Measurements from ENCODE around the gene PDGFRB. TPM values are rescaled to one million over a fixed set of nuclear protein-coding genes. Genes with fewer than 3 reads are reported as not detected.

Gene PDGFRB
- total RNA-seq, 1 experiment from 2014 or later: 0.34 TPM

DNA sequence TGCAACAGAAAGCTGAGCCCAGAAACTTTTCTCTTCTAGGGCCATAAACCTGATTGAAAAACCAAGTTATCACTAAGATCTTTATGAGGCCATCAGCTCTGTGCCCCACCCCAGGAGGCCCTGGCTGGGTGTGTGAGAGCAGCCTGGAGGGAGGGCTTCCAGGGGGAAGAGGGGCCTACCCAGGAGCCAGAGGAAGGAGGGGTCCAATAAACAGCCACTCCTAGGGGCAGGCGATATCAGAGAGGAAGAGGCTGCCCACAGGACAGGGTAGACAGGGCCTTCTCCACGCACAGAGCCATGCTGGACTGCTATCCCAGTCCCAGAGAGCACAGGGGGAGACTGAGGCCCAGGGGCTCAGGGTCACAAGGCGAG lies 6.5 kb upstream of the PDGFRB start:
- TF ChIP-seq CEBPB (IDR thresholded peaks at IDR 0.05; ENCODE audit: low read depth): no peak
- no peak for TF ChIP-seq YY1 (IDR thresholded peaks at IDR 0.05; ENCODE audit: extremely low read depth, insufficient replicate concordance, low read depth, low read length)
- TF ChIP-seq SRF (IDR thresholded peaks at IDR 0.05; ENCODE audit: low read depth): no peak
- TF ChIP-seq ZFX (IDR thresholded peaks at IDR 0.05): no peak
- TF ChIP-seq POLR2A (IDR thresholded peaks at IDR 0.05; ENCODE audit: borderline replicate concordance, extremely low read depth, insufficient read depth, insufficient read length): no peak
- no peak for TF ChIP-seq SP1 (IDR thresholded peaks at IDR 0.05; ENCODE audit: low read depth)
- no peak for TF ChIP-seq CBX3 (IDR thresholded peaks at IDR 0.05; ENCODE audit: low read depth)
- no peak for TF ChIP-seq ZNF274 (IDR thresholded peaks at IDR 0.05; ENCODE audit: low read depth, low read length)
- TF ChIP-seq, protein P1, sequence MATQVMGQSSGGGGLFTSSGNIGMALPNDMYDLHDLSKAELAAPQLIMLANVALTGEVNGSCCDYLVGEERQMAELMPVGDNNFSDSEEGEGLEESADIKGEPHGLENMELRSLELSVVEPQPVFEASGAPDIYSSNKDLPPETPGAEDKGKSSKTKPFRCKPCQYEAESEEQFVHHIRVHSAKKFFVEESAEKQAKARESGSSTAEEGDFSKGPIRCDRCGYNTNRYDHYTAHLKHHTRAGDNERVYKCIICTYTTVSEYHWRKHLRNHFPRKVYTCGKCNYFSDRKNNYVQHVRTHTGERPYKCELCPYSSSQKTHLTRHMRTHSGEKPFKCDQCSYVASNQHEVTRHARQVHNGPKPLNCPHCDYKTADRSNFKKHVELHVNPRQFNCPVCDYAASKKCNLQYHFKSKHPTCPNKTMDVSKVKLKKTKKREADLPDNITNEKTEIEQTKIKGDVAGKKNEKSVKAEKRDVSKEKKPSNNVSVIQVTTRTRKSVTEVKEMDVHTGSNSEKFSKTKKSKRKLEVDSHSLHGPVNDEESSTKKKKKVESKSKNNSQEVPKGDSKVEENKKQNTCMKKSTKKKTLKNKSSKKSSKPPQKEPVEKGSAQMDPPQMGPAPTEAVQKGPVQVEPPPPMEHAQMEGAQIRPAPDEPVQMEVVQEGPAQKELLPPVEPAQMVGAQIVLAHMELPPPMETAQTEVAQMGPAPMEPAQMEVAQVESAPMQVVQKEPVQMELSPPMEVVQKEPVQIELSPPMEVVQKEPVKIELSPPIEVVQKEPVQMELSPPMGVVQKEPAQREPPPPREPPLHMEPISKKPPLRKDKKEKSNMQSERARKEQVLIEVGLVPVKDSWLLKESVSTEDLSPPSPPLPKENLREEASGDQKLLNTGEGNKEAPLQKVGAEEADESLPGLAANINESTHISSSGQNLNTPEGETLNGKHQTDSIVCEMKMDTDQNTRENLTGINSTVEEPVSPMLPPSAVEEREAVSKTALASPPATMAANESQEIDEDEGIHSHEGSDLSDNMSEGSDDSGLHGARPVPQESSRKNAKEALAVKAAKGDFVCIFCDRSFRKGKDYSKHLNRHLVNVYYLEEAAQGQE (IDR thresholded peaks at IDR 0.05; ENCODE audit: low read depth): no peak
- no peak for TF ChIP-seq SIN3A (IDR thresholded peaks at IDR 0.05; ENCODE audit: low read depth)
- no peak for TF ChIP-seq JUND (IDR thresholded peaks at IDR 0.05)
- TF ChIP-seq RAD21 (IDR thresholded peaks at IDR 0.05; ENCODE audit: low read depth): no peak
- TF ChIP-seq EGR1 (IDR thresholded peaks at IDR 0.05; ENCODE audit: low read depth): no peak
- TF ChIP-seq TCF7L2 (IDR thresholded peaks at IDR 0.05; ENCODE audit: borderline replicate concordance, extremely low read depth, insufficient read depth, insufficient read length): no peak
- TF ChIP-seq FOSL1 (IDR thresholded peaks at IDR 0.05; ENCODE audit: low read depth): no peak
- no peak for ATAC-seq

More for the DNA sequence above, 6.5 kb upstream of the PDGFRB start:
- POLR2A ChIA-PET: no interaction called here
- Histone ChIP-seq H3K27me3 (ENCODE audit: insufficient read depth, low read length) (no peaks in the 10 kb centered on the region), H3K4me3 (replicated peaks in 1 of 2; ENCODE audit: low read depth in 1 of 2, low read length in 2 of 2) (no peak overlapping the region), H3K4me2 (ENCODE audit: low read length) (no peak overlapping the region), H3K79me2 (ENCODE audit: insufficient read depth, low read length) (no peaks in the 10 kb centered on the region), H3K27ac (ENCODE audit: low read depth, low read length) (no peak overlapping the region), H3K4me1 (ENCODE audit: control insufficient read depth in 1 of 2, insufficient read depth in 2 of 2, low read length in 2 of 2) (peaks cover 3 to 19% of the 10 kb centered on the region in 2 experiments; a peak in 3 of 4 replicates), H3K9me3 (ENCODE audit: control insufficient read depth in 1 of 2, insufficient read depth in 1 of 2, low read depth in 1 of 2, low read length in 2 of 2) (no peaks in the 10 kb centered on the region), H3K36me3 (ENCODE audit: control insufficient read depth in 1 of 2, insufficient read depth in 2 of 2, low read length in 2 of 2) (no peaks in the 10 kb centered on the region), H3K9me2 (ENCODE audit: insufficient read depth) (no peaks in the 10 kb centered on the region), H3K9ac (ENCODE audit: low read length) (no peak overlapping the region), H4K20me1 (ENCODE audit: insufficient read depth) (no peaks in the 10 kb centered on the region), H2AFZ (ENCODE audit: low read depth, low read length, poor library complexity, severe bottlenecking) (peak overlapping the region; percentile 38)
- no TSS peak for BruUV-seq (replicated peaks)
- no peak for DNase-seq (ENCODE audit: low read depth, low spot score)
- RAD21 ChIA-PET (ENCODE audit: low non-redundant PET in 1 of 2, low total read pairs in 2 of 2, uncharacterized antibody in 2 of 2, unreplicated experiment in 2 of 2): no interaction called here
- intact Hi-C loops (cut with micrococcal nuclease): no loop called here
- CTCF ChIA-PET: interaction anchor here (0.8 to 2.6 kb wide), 4 partner anchors 9 to 58 kb away, joined by 3 to 10 read pairs (median 4); no protein-coding TSS in a partner anchor

Measured in HCT116 (cell line).